Activated naive CD4-positive, alpha-beta T cell treated with anti-CD3 and anti-CD28 coated beads, Interleukin-2, amount 50 U/mL, for 24 hours (primary cell): Measurements from ENCODE around the gene FAF1.

ENCODE experiments used
- H3K27ac Mint-ChIP-seq: one replicate; pipeline ENCODE4 v1.8.0; 2021; ENCODE audit warnings: mild to moderate bottlenecking, mixed read lengths
- H3K27me3 Mint-ChIP-seq: one replicate; pipeline ENCODE4 v1.8.0; 2021; ENCODE audit warnings: mixed read lengths
- H3K36me3 Mint-ChIP-seq: one replicate; pipeline ENCODE4 v1.8.0; 2021; ENCODE audit warnings: mixed read lengths
- H3K4me1 Mint-ChIP-seq: one replicate; pipeline ENCODE4 v1.8.0; 2021; ENCODE audit warnings: mixed read lengths
- H3K4me3 Mint-ChIP-seq: one replicate; pipeline ENCODE4 v1.8.0; 2021; ENCODE audit warnings: mild to moderate bottlenecking, mixed read lengths
- H3K9me3 Mint-ChIP-seq: one replicate; pipeline ENCODE4 v1.8.0; 2021; ENCODE audit warnings: mixed read lengths

Gene FAF1

DNA sequence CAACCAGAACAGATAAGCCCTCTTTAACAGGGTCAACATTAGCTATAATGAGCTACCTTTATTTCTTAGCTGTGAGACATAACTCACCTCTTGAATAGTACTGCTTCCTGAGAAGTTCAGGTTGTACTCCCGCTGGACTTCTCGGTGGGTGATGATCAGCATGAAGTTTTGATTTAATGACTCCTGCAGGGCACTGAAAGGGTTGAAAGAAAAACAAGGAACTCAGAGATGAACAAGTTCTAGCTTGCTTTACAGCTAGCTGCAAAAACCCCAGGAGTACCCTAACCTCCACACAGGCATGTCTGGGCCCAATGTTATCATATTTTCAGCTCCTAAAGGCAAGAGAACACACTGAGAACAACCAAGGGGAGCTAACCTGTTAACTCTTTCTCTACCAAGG lies 254.4 kb downstream of the FAF1 start:
- no peak overlapping the region for H3K27ac Mint-ChIP-seq
- peaks cover 4% of the 10 kb centered on the region for H3K36me3 Mint-ChIP-seq
- H3K27me3 Mint-ChIP-seq = no peaks in the 10 kb centered on the region
- no peaks in the 10 kb centered on the region for H3K9me3 Mint-ChIP-seq
- peaks cover 4% of the 10 kb centered on the region for H3K4me1 Mint-ChIP-seq
- H3K4me3 Mint-ChIP-seq = no peak overlapping the region

GRCh38 chr1:50705041-50705440 lies 255.0 kb downstream of the FAF1 start:
- H3K36me3 Mint-ChIP-seq = peaks cover 7% of the 10 kb centered on the region
- no peaks in the 10 kb centered on the region for H3K9me3 Mint-ChIP-seq
- H3K4me1 Mint-ChIP-seq = peaks cover 4% of the 10 kb centered on the region
- no peak overlapping the region for H3K27ac Mint-ChIP-seq
- H3K27me3 Mint-ChIP-seq = no peaks in the 10 kb centered on the region
- no peak overlapping the region for H3K4me3 Mint-ChIP-seq

DNA sequence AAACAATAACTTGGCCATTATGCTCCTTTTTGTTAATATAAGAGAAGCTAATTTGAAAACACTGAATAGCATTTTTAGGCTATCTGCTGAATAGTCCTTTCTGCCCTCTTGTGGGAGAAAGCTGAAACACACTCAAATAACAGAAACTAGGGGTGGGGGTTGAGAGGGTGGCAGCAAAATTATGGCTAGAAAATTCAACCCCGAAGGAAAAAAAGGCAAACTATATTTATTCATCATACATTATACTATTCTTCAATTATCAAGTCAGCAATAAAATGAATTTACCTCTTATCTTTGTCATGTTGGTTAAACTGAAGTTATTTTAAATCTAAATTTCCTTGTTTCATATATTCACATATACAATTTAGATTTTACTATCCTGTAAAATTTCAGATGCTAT lies 255.9 kb downstream of the FAF1 start:
- peaks cover 4% of the 10 kb centered on the region for H3K4me1 Mint-ChIP-seq
- H3K4me3 Mint-ChIP-seq = no peak overlapping the region
- no peaks in the 10 kb centered on the region for H3K27me3 Mint-ChIP-seq
- H3K27ac Mint-ChIP-seq = no peak overlapping the region
- H3K9me3 Mint-ChIP-seq = no peaks in the 10 kb centered on the region
- H3K36me3 Mint-ChIP-seq = peaks cover 7% of the 10 kb centered on the region

GRCh38 chr1:50703240-50703639 lies 256.8 kb downstream of the FAF1 start:
- H3K36me3 Mint-ChIP-seq = peaks cover 7% of the 10 kb centered on the region
- no peak overlapping the region for H3K27ac Mint-ChIP-seq
- no peak overlapping the region for H3K4me3 Mint-ChIP-seq
- H3K4me1 Mint-ChIP-seq = peaks cover 4% of the 10 kb centered on the region
- H3K9me3 Mint-ChIP-seq = no peaks in the 10 kb centered on the region
- H3K27me3 Mint-ChIP-seq = no peaks in the 10 kb centered on the region

- Mint-ChIP-seq H3K27me3 (no peaks in the 10 kb centered on the region), H3K4me3 (no peak overlapping the region), H3K4me1 (peaks cover 4% of the 10 kb centered on the region), H3K36me3 (peaks cover 7% of the 10 kb centered on the region), H3K27ac (no peak overlapping the region), H3K9me3 (no peaks in the 10 kb centered on the region)
These were observed 257.7 kb downstream of the FAF1 start for GRCh38 chr1:50702395-50702794.

DNA sequence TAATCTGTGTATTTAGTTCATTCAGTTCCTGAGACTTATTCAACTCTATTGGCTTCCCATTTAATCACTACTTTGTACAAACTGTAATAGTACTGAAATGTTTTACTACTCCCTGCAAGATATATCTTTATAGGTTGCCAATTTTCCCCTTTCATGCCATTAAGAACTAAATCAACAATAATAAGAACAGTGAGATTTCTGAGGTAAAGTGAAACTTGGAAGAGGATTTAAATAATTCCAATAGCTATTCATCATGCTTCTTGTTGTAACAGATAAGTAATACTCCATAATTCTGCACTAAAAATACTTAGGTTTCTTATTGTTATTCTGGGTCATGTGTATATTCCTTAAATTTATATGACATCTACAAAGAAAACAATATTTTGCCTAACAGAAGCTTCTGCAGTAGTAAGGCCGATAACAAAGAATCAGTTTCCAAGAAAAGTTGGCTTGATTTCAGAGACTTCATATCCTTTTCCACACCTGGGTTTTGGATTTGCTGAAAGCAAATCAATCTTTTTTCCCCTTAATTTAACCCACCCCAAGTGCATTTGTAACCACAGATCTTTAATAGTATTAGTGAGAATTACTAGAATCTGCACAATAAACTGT lies 258.3 kb downstream of the FAF1 start:
- Mint-ChIP-seq H3K27ac (no peak overlapping the region), H3K9me3 (no peaks in the 10 kb centered on the region), H3K27me3 (no peaks in the 10 kb centered on the region), H3K4me1 (peaks cover 4% of the 10 kb centered on the region), H3K4me3 (no peak overlapping the region), H3K36me3 (peaks cover 7% of the 10 kb centered on the region)

- Mint-ChIP-seq H3K4me1 (peaks cover 4% of the 10 kb centered on the region), H3K36me3 (peaks cover 7% of the 10 kb centered on the region), H3K27me3 (no peaks in the 10 kb centered on the region), H3K27ac (no peak overlapping the region), H3K4me3 (no peak overlapping the region), H3K9me3 (no peaks in the 10 kb centered on the region)
These were observed 259.4 kb downstream of the FAF1 start for GRCh38 chr1:50700621-50701020.

GRCh38 chr1:50700214-50700613 lies 259.9 kb downstream of the FAF1 start:
- Mint-ChIP-seq H3K36me3 (peaks cover 7% of the 10 kb centered on the region), H3K4me1 (peaks cover 4% of the 10 kb centered on the region), H3K27me3 (no peaks in the 10 kb centered on the region), H3K27ac (no peak overlapping the region), H3K4me3 (no peak overlapping the region), H3K9me3 (no peaks in the 10 kb centered on the region)

DNA sequence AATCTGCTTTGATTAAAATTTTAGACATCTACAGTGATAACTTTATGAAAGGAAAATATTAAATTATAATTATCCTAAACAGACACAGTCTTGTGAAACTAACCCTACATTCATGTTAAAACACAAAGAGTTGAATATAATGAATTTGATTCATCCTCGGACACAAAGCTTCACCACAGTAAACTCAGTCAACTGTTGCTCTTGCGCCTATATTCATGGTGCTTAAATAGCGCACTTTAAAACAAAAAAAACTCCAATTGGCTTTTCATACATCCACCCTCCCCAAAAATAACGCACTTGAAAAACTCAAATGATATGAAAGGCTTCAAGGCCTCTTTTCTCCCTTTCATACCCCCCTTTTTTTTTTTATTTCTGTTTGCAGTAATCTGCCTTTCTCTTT lies 260.3 kb downstream of the FAF1 start:
- H3K9me3 Mint-ChIP-seq = no peaks in the 10 kb centered on the region
- H3K27ac Mint-ChIP-seq = no peak overlapping the region
- H3K4me1 Mint-ChIP-seq = peaks cover 4% of the 10 kb centered on the region
- H3K27me3 Mint-ChIP-seq = no peaks in the 10 kb centered on the region
- no peak overlapping the region for H3K4me3 Mint-ChIP-seq
- peaks cover 7% of the 10 kb centered on the region for H3K36me3 Mint-ChIP-seq

DNA sequence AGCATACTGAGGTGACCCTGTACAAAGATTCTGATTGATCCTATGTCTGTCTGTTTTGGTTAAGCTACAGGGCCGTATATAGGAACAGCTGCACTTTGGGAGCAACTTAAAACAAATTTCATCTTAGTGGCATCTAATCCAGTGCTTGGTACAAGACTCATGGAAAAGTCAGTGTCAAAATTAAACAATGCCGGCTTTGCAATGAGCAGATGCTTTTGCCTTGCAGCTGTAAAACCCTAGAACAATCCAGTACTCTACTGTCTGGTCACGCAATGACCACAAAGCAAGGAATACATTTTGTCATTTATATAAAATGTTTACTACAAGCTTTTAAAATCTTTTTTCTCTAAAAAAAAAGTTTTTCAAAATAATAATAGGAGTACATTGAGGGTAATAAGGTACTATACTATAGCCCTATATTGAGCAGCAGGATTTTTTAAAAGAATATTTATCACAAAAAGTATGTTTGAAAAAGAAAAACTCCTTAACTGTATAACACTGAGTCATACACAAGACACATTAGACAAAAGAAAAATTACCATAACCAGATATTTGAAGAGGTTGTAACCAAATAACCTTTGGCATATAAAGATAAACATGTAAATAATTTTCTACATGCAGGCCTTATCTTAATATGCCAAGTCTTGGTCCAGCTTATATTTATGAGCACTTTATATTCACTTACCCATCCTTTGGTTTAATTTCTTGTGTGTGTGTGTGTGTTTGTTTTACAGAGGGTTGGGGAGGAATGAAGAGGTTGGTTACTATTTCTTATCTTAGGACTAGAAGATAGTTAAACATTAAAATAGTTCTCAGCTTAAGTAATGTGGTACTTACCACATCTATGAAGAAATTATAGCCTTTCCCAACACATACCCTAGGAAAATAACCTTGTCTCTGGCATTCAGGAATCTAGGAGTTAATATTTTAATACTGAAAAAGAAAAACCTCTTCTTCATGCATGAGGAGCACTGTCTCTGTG lies 262.3 kb downstream of the FAF1 start:
- H3K36me3 Mint-ChIP-seq = peaks cover 8% of the 10 kb centered on the region
- H3K4me1 Mint-ChIP-seq = no peaks in the 10 kb centered on the region
- no peak overlapping the region for H3K4me3 Mint-ChIP-seq
- no peaks in the 10 kb centered on the region for H3K9me3 Mint-ChIP-seq
- H3K27me3 Mint-ChIP-seq = no peaks in the 10 kb centered on the region
- no peak overlapping the region for H3K27ac Mint-ChIP-seq

DNA sequence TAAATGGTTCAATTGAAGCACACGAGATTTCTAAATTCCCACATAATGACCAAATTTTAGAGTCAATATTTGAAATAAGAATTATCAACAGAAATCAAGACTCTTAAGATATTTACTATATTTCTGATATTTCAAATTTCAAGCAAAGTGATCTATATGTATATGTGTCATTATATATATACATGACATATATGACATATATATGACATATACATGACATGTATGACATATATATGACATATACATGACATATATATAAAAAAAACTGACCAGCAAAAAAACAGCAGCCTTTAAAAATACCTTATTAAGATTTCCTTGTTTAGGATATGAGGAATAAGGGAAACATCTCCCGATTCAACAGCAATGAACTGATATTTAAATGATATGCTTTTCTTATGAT lies 266.2 kb downstream of the FAF1 start:
- H3K4me1 Mint-ChIP-seq = no peaks in the 10 kb centered on the region
- H3K9me3 Mint-ChIP-seq = no peaks in the 10 kb centered on the region
- H3K27me3 Mint-ChIP-seq = no peaks in the 10 kb centered on the region
- no peak overlapping the region for H3K4me3 Mint-ChIP-seq
- H3K36me3 Mint-ChIP-seq = peaks cover 12% of the 10 kb centered on the region
- H3K27ac Mint-ChIP-seq = no peak overlapping the region

GRCh38 chr1:50684185-50684584 lies 275.9 kb downstream of the FAF1 start:
- Mint-ChIP-seq H3K9me3 (no peaks in the 10 kb centered on the region), H3K36me3 (peaks cover 7% of the 10 kb centered on the region), H3K4me3 (no peak overlapping the region), H3K4me1 (no peaks in the 10 kb centered on the region), H3K27me3 (no peaks in the 10 kb centered on the region), H3K27ac (no peak overlapping the region)

- no peaks in the 10 kb centered on the region for H3K27me3 Mint-ChIP-seq
- H3K27ac Mint-ChIP-seq = no peak overlapping the region
- no peaks in the 10 kb centered on the region for H3K9me3 Mint-ChIP-seq
- H3K4me3 Mint-ChIP-seq = no peak overlapping the region
- no peaks in the 10 kb centered on the region for H3K4me1 Mint-ChIP-seq
- H3K36me3 Mint-ChIP-seq = peaks cover 9% of the 10 kb centered on the region
These were observed 278.1 kb downstream of the FAF1 start for GRCh38 chr1:50681931-50682330.

- H3K27ac Mint-ChIP-seq = no peak overlapping the region
- no peaks in the 10 kb centered on the region for H3K9me3 Mint-ChIP-seq
- peaks cover 7% of the 10 kb centered on the region for H3K36me3 Mint-ChIP-seq
- no peaks in the 10 kb centered on the region for H3K4me1 Mint-ChIP-seq
- no peak overlapping the region for H3K4me3 Mint-ChIP-seq
- no peaks in the 10 kb centered on the region for H3K27me3 Mint-ChIP-seq
These were observed 292.2 kb downstream of the FAF1 start for GRCh38 chr1:50667710-50668356.

- H3K27ac Mint-ChIP-seq = no peak overlapping the region
These were observed 292.8 kb downstream of the FAF1 start for GRCh38 chr1:50667272-50667671.

GRCh38 chr1:50666849-50667248 lies 293.2 kb downstream of the FAF1 start:
- H3K36me3 Mint-ChIP-seq = peaks cover 7% of the 10 kb centered on the region
- no peaks in the 10 kb centered on the region for H3K27me3 Mint-ChIP-seq
- no peak overlapping the region for H3K27ac Mint-ChIP-seq
- no peaks in the 10 kb centered on the region for H3K4me1 Mint-ChIP-seq
- no peak overlapping the region for H3K4me3 Mint-ChIP-seq
- no peaks in the 10 kb centered on the region for H3K9me3 Mint-ChIP-seq

More at GRCh38 chr1:50667272-50667671, 292.8 kb downstream of the FAF1 start:
- H3K36me3 Mint-ChIP-seq = peaks cover 7% of the 10 kb centered on the region
- H3K4me1 Mint-ChIP-seq = no peaks in the 10 kb centered on the region
- H3K27me3 Mint-ChIP-seq = no peaks in the 10 kb centered on the region
- H3K4me3 Mint-ChIP-seq = no peak overlapping the region
- no peaks in the 10 kb centered on the region for H3K9me3 Mint-ChIP-seq
